Measurements from ENCODE around the gene SYT10.
"Not testable (repeated sequence)": the region's sequence is repeated elsewhere in the genome, so short reads cannot be mapped to it uniquely, and the experiment has no call there.

The SYT10 gene

GRCh38 chr12:33439587-33440011, at the start of gene SYT10:
TSS of gene SYT10 (minus strand) at chr12:33439819. CDS start at chr12:33439522, 297 bp downstream.
- no peak for DNase-seq (ENCODE audit: low read depth in 2 of 2)

- no peak for DNase-seq (ENCODE audit: low read depth in 2 of 2)
These were observed 48.4 kb upstream of the SYT10 start for GRCh38 chr12:33488036-33488435.

GRCh38 chr12:33486058-33486457, 46.4 kb upstream of the SYT10 start:
- no peak for DNase-seq (ENCODE audit: low read depth in 2 of 2)

GRCh38 chr12:33484161-33484560, 44.5 kb upstream of the SYT10 start:
- no peak for DNase-seq (ENCODE audit: low read depth in 2 of 2)

GRCh38 chr12:33480366-33480765, 40.7 kb upstream of the SYT10 start:
- DNase-seq (ENCODE audit: low read depth in 2 of 2): no peak

DNA sequence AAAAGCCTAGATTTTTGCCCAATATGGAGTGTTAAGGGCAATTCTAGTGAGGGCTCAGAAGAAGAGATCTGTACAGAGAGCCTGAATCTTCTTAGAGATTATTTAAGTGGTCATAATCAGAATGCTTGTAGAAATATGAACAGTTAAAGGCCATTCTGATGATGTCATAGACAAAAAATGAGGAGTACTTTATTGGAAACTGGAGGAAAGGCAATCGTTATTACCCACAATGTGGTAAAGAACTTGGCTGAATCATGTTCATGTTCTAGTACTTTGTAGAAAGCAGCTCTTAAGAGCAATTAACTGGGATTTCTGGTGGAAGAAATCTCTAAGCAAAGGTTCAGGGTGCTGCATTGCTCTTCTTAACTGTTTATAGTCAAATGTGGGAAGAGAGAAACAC, 36.4 kb upstream of the SYT10 start:
- no peak for DNase-seq (ENCODE audit: low read depth in 2 of 2)

DNA sequence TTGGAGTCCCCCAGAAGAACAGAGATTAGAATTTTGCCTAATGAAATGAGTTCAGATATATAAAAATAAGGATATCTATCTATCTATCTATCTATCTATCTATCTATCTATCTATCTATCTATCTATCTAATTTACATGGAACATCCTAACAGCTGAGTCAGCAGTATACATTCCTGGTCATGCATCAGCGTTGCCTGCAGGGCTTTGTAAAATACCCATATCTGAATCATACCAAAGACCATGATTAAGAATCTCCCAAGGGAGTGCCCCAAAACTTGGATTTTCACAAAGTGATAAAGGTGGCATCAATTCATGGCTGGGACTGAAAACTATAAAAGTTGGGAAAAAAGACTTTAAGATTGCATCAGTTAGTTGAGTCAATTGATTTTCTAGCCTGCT, 32.7 kb upstream of the SYT10 start:
- no peak for DNase-seq (ENCODE audit: low read depth in 2 of 2)

DNA sequence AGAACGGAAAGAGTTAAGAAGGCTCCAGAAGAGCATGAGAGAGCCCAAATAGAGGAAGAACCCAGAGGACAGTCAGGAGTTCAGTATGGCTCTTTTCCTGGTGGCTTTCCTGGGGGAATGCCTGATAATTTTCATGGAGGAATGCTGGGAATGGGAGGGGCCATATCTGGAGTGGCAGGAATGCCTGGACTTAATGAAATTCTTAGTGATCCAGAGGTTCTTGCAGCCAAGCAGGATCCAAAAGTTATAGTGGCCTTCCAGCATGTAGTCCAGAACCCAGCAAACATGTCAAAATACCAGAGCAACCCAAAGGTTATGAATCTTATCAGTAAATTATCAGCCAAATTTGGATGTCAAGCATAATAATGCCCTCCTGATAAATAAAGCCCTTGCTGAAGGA, 15.5 kb upstream of the SYT10 start:
- no peak for DNase-seq (ENCODE audit: low read depth in 2 of 2)

- DNase-seq (ENCODE audit: low read depth in 2 of 2): no peak
These were observed 10.9 kb upstream of the SYT10 start for GRCh38 chr12:33450480-33450879.

GRCh38 chr12:33440477-33440876, 858 bp upstream of the SYT10 start:
- no peak for DNase-seq (ENCODE audit: low read depth in 2 of 2)

- DNase-seq (ENCODE audit: low read depth in 2 of 2): no peak
These were observed 600 bp downstream of the SYT10 start for GRCh38 chr12:33438851-33439586.

GRCh38 chr12:33438025-33438772, 1.4 kb downstream of the SYT10 start:
- DNase-seq (ENCODE audit: low read depth in 2 of 2): no peak

GRCh38 chr12:33437598-33437997, 2.0 kb downstream of the SYT10 start:
- DNase-seq (ENCODE audit: low read depth in 2 of 2): no peak

DNA sequence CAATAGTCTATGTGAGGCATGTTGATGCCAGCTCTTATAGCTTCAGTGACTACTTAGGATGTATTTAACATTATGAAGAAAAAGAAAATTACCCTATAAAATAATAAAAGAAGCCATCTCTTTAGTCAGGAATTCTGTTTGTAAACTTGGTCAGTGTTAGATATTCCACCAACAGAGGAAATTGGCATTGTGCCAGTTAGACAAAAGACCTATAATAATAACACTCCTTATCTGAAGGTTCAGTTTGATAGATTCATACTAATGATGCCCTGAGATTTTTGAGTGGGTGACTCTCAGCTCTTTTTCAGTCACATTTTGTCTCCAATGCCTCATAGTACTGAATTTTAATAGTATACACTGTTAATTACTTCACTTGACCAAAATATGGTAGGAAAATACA, 6.6 kb downstream of the SYT10 start:
- no peak for DNase-seq (ENCODE audit: low read depth in 2 of 2)

GRCh38 chr12:33431648-33432047, 8.0 kb downstream of the SYT10 start:
- no peak for DNase-seq (ENCODE audit: low read depth in 2 of 2)

GRCh38 chr12:33429468-33429867, 10.2 kb downstream of the SYT10 start:
- DNase-seq (ENCODE audit: low read depth in 2 of 2): no peak

DNA sequence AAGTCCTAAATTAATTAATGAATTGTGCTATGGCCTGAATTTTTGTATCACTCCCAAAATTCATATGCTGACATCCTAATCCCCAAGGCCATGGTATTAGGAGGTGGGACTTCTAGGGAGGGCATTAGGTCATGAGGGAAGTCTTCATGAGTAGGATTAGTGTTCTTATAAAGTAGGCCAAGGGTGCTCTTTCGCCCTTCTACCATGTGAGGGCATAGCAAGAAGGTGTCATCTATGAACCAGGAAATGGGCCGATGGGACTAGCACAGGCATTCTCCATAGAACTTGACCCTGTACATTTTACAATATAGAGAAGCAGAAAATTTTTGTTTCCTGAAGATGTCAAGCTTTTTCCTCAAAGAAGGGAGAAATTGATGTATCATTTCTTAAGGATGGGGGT, 12.5 kb downstream of the SYT10 start:
- no peak for DNase-seq (ENCODE audit: low read depth in 2 of 2)

GRCh38 chr12:33423706-33424105, 15.9 kb downstream of the SYT10 start:
- DNase-seq (ENCODE audit: low read depth in 2 of 2): no peak

- not testable (repeated sequence) for DNase-seq (ENCODE audit: low read depth in 2 of 2)
These were observed 27.2 kb downstream of the SYT10 start for GRCh38 chr12:33412410-33412809.

DNA sequence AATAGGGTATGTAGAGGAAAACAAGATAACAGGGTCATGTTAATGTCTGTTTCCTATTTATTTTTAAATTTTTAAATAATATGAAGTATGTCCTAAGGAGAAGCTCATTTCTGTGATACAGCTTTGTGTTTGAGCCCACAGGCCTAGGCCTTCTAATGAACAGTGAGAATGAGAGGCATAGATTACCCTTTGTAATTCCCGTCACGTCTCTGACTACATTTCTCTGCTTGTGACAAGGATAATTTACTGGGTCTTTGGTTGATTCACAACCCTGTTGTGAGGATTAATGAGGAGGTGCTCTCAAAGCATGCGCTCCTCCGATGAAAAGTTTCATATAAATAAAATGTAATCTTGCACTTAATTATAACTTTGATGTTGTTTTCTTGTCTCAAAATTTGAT, 56.1 kb downstream of the SYT10 start:
- DNase-seq (ENCODE audit: low read depth in 2 of 2): no peak

GRCh38 chr12:33376153-33376552, 63.5 kb downstream of the SYT10 start:
- no peak for DNase-seq (ENCODE audit: low read depth in 2 of 2)

GRCh38 chr12:33370318-33370717, 69.3 kb downstream of the SYT10 start:
- no peak for DNase-seq (ENCODE audit: low read depth in 2 of 2)

DNA sequence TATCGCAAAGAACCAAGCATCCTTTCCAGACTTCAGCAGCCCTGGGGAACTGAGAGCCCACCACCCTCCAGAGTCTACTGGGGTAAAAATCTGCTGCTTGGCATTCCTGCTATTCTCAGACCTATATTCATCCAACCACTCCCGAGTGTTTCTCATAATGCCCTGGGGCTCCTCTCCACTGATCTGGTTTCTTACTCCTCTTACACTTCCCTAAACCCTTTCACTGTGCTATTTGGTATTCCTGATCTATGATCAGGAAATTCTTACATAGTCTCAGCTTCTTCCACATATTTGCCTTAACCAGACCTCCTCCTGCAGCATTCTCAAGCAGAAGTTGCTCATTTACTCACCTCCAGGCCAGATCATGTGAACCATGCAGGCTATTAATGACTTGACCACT, 82.4 kb downstream of the SYT10 start:
- DNase-seq (ENCODE audit: low read depth in 2 of 2): no peak
